Mucosa of gallbladder (tissue), 1 donor: ENCODE results near the gene SERTAD1. TPM values are rescaled to one million over a fixed set of nuclear protein-coding genes. Genes with fewer than 3 reads are reported as not detected.
A peak's percentile ranks its signal among the peaks of the same experiment; 100 is the strongest.

Experiments
- DNase-seq: peaks from one replicate; pipeline ENCODE4 v3.0.0-alpha.2; 2020; ENCODE audit warnings: low spot score
- total RNA-seq: library from RNA; stranded (reverse); gene quantifications from one replicate; pipeline ENCODE4 v1.2.1, GENCODE V29; 2021
- donor health status: DM: no; HTN: no; CAD: no.

Gene SERTAD1
- total RNA-seq, 1 donor from 2014 or later, result 13.2 TPM

DNA sequence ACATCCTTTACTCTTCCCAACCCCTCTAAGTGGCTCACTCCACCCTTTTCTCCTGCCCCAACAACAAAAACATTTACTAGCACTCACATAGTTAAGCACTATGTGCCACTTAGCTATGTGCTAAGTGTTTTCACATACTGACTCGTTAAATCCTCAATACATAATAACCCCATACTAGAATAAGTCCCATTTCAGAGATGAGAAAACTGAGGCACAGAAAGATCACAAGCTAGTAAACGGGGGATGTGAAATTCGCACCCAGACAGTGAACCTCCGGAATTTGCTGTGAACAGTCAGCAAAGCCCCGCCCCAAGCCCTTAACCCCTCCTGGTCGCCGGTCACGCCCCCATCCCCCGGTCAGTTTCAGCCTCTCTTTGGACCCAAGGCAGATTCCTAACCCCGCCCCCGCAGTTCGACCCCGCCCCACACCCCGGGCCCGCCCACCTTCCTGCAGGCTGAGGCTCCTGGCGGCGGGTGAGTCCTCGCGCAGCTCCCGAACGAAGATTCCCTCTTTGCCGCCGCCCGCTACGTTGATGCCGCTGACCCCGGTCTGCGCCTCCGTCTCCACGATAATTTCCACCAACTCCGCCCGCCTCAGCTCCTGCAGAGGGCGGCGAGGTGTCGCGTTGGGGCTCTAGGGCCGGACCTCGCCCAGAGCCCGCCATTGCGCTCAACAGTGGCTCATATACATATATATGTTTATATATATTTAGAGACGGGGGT lies 22.4 kb downstream of the SERTAD1 start:
- DNase-seq, result peak; percentile 87

DNA sequence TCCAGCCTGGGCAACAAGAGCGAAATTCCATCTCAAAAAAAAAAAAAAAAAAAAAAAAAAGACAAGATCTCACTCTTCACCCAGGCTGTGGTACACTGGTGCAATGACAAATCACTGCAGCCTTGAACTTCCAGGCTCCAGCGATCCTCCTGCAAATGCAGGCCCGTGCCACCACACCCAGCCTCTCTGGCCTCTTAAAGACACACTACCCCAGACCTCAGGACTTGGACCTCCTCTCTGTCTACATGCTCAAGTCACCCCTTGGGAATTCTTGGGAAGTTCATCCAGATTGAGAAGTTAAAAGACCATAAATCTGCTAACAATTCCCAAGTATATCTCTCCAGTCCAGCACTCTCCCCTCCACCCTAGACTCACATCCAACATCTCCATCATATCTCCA lies 25.2 kb downstream of the SERTAD1 start:
- no peak for DNase-seq

DNA sequence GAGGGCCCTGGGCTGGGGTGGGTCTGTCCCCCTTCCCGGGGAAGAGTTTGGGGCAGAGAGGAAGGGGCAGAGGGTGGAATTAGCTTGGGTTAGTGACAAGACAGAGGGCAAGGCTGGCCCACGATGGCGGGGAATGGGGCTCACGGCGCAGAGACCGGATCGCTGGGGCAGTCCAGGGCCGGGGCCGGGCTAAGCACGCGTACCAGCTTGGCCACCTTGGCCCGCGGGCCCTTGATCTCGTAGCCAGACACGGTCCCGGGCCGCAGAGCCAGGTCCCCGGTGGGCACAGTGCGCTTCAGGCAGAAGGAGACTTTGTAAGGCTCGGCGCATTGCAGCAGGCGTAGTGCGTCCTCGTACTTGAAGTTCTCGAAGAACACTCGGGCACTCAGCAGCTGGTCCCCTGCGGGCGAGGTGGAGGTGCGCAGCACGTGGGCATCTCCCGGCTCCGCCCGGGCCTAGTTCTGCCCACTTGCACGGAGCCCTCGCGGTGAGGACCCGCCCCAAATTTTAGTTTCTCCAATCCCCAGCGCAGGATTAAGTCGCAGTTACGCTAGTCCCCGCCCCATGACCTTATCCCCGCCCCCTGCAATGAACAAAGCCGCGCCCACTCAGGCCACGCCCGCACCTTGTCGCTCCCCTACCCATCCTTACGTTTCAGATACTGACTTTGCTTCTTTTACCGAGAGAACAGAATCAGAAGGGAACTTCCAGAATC lies 27.2 kb downstream of the SERTAD1 start:
- peak; percentile 53 for DNase-seq

DNA sequence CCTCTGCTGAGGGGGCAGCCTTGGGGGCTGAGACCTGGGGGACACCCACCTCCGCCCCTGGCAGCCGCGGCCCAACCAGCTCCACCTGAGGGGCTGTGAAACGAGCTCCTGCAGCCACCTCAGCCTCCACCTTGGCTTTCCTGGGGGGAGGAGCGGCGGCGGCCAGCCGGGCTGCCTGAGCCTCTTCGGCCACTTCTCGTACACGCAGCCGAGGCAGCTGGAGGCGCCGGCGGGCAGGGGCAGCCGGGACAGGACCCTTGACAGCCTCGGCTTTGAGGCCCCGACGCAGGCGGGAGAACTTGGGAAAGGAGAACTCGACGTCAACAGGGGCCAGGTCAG lies 28.3 kb downstream of the SERTAD1 start:
- DNase-seq, result no peak

- no peak for DNase-seq
Observed at GRCh38 chr19:40396886-40397567, 28.8 kb downstream of the SERTAD1 start.

- DNase-seq, result no peak
Observed at GRCh38 chr19:40395956-40396355, 29.8 kb downstream of the SERTAD1 start.

DNA sequence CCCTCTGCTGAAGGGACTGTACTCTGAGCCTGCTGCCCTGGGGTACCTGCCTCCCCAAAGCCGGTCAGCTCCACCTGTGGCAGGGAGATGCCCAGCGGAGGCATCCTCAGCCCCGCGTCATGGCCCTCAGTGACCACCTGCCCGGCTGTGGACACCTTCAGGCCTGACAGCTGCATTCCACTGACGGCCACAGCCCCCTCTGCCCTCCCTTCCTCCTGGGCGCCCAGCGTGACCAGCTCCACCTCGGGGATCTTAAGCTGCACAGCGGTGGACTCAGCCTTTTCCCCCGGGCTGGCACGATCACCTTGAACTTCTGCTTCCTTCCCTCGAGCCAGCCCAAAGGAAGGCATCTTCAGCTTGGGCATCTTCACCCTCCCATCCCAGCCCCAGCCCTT lies 31.0 kb downstream of the SERTAD1 start:
- DNase-seq, result no peak

- no peak for DNase-seq
Observed at GRCh38 chr19:40393894-40394815, 31.6 kb downstream of the SERTAD1 start.

GRCh38 chr19:40392894-40393517 lies 32.8 kb downstream of the SERTAD1 start:
- peak; percentile 36 for DNase-seq

DNA sequence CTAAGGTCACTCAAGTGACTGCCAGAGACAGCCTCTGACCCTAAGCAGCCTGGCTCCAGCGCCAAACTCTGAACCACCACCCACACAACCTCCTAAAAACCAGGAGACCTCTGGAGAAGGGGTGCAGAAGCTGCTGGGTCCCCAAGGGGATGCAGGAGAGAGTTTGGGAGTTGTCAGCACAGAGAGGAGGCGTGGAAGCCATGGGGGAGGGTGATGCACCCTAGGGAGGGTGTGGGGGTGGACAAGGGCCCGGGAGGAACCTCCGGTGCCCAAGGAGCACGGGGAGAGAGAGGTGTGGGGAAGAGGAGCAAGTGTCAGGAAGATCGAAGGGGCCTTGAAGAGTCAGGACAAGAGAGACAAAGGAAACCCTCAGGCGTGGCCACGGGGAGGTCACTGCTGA lies 33.7 kb downstream of the SERTAD1 start:
- no peak for DNase-seq

DNA sequence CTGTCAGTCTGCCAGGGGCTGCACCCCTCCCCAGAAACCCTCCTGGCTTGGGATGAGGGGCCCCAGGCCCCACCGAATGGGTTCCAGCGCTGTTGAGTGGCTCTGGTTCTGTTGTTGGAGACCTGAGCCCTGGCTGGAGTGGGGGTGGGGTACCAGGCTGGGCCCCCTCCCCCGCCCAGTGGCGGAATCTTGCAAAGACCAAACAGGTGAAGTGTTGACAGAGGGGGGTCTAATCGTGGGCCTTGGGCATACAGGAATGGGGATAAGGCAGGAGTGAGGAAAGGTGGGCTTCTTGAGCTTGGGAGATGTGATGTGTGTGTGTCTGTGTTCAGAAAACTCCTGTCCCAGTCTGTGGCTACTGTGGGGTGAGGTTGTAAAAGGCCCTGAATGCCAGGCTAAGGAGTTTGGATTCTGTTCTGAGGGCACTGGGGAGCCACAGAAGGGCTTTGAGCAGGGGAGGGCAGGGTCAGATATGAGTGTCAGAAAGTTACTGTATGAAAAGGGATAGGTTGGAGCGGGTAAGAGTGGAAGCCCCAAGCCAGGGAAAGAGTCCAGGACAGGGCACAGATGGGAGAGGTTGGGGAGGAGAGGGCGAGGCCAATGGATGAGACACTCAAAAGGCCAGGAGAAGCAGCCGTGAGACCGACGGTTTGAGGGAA lies 35.6 kb downstream of the SERTAD1 start, which contains the start of gene HIPK4:
Gene HIPK4, minus strand, starts transcription at position 98 of the 659 bp plus-strand sequence. CDS start 279 bp downstream, outside the sequence.
- DNase-seq, result no peak

- DNase-seq, result no peak
Observed at GRCh38 chr19:40389404-40390083, 36.2 kb downstream of the SERTAD1 start.

- DNase-seq, result no peak
Observed at GRCh38 chr19:40388481-40388880, 37.3 kb downstream of the SERTAD1 start.

DNA sequence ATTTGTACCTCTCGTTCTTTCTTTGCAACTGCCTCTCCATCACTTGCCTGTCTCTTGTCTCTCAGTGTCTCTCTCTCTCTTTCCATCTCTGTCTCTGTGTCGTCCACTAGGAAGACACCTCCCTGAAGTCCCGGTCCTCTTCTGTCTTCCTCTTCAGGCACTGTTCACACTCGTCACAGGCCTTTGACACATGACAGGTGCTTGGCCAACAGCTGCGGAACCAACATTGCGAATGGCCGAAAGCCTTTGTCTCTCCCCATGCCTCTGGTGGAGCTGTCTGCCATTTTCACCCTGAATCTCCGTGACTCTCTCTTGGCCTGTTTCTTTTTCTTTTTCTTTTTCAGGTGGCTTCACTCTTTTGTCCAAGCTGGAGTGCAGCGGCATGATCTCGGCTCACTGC lies 38.6 kb downstream of the SERTAD1 start:
- DNase-seq, result no peak

- DNase-seq, result no peak
Observed at GRCh38 chr19:40383668-40384248, 42.0 kb downstream of the SERTAD1 start.

- no peak for DNase-seq
Observed at GRCh38 chr19:40381321-40381720, 44.5 kb downstream of the SERTAD1 start.

- no peak for DNase-seq
Observed at GRCh38 chr19:40380199-40381037, 45.4 kb downstream of the SERTAD1 start.

- DNase-seq, result no peak
Observed at GRCh38 chr19:40379446-40380198, 46.2 kb downstream of the SERTAD1 start.
